ENCODE measurements around the gene AKNAD1. TPM values are rescaled to one million over a fixed set of nuclear protein-coding genes. Genes with fewer than 3 reads are reported as not detected.
"Not testable (repeated sequence)": the region's sequence is repeated elsewhere in the genome, so short reads cannot be mapped to it uniquely, and the experiment has no call there.

The AKNAD1 gene
- total and polyA plus RNA-seq, 2 of the 8 experiments (the other 6 are each of a cell fraction or from before 2014, with no cell fraction given): not detected

DNA sequence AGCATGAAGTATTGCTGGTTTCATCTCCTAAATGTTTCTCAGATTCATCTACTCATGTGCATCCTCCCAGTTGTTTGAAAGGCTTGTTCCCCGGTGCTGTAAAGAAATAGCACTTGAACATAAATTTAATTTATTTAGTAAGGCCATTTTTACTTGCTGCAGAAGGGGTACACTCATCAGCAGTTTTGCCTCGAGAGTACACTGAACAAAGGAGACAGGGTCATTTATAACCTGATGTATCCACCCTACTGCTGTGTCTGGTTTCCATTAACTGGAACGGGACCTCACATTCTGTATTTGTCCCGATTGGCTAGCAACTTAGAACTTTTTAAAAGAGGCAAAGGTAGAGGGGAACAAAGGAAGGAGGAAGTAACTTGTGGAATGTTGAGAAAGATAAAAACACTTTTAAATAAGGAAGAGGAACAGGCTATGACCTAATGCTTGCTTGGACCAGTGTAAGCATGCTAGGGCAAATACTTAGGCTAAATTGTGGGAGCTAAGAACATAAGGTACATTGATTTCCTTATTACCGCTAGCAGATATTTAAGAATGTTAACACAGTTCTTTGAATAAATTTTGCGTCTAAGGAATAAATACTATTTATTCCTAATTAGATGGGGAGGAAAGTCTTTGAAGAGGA lies 32.2 kb upstream of the AKNAD1 start:
- not testable (repeated sequence) for H3K4me3 ChIP-seq (ENCODE audit: extremely low read depth in 1 of 4, insufficient read depth in 2 of 4, low read depth in 3 of 4, low read length in 4 of 4); H2BK120ac ChIP-seq (replicated peaks; ENCODE audit: low read depth, low read length); H3K18ac ChIP-seq (ENCODE audit: extremely low read depth, low read length); H2AK5ac ChIP-seq (ENCODE audit: low read depth, low read length); H2BK15ac ChIP-seq (ENCODE audit: low read length); H2AFZ ChIP-seq (ENCODE audit: low read length); H3K4me2 ChIP-seq (ENCODE audit: insufficient read depth in 1 of 2, low read depth in 2 of 2, low read length in 2 of 2); H3K27me3 ChIP-seq (replicated peaks in 1 of 4; ENCODE audit: control insufficient read depth in 3 of 4, extremely low read depth in 1 of 4, insufficient read depth in 3 of 4, low read length in 3 of 4); H2BK12ac ChIP-seq (ENCODE audit: low read depth, low read length); H3K9me3 ChIP-seq (ENCODE audit: insufficient read depth in 2 of 2, low read depth in 1 of 2, low read length in 1 of 2); H3K14ac ChIP-seq (ENCODE audit: insufficient read length); H4K8ac ChIP-seq (ENCODE audit: extremely low read depth, insufficient read depth, low read length); H3K56ac ChIP-seq (replicated peaks; ENCODE audit: insufficient read length, low read depth, low read length); H4K5ac ChIP-seq (ENCODE audit: insufficient read length, low read depth, low read length); H3K9ac ChIP-seq (replicated peaks in 1 of 4; ENCODE audit: extremely low read depth in 1 of 4, low read depth in 3 of 4, low read length in 3 of 4); H3K79me2 ChIP-seq (ENCODE audit: control insufficient read depth in 1 of 2, insufficient read depth in 2 of 2, low read length in 2 of 2); H3K27ac ChIP-seq (ENCODE audit: low read depth, low read length); DNase-seq (ENCODE audit: low read depth in 1 of 2, low spot score in 2 of 2); FAIRE-seq; H3K4ac ChIP-seq (replicated peaks; ENCODE audit: insufficient read length, low read depth, low read length); H2BK5ac ChIP-seq (ENCODE audit: low read depth, low read length); H4K20me1 ChIP-seq (replicated peaks in 1 of 2; ENCODE audit: control insufficient read depth in 1 of 2, insufficient read depth in 2 of 2, low read length in 2 of 2); H3K23me2 ChIP-seq (ENCODE audit: low read depth, low read length); H3K36me3 ChIP-seq (ENCODE audit: control insufficient read depth in 2 of 4, insufficient read depth in 4 of 4, low read length in 3 of 4); H2BK20ac ChIP-seq (ENCODE audit: low read length); H3K23ac ChIP-seq (ENCODE audit: insufficient read length); H4K91ac ChIP-seq (replicated peaks; ENCODE audit: insufficient read length, low read length); H3K79me1 ChIP-seq (ENCODE audit: low read depth, low read length); H3K4me1 ChIP-seq (replicated peaks in 1 of 4; ENCODE audit: control insufficient read depth in 3 of 4, insufficient read depth in 4 of 4, low read length in 3 of 4)
- CTCF ChIA-PET (ENCODE audit: partially characterized antibody): interaction anchor here (0.7 to 1.3 kb wide), 5 partner anchors 9 to 62 kb away, joined by 3 to 6 read pairs (median 4); no protein-coding TSS in a partner anchor
- POLR2A ChIA-PET (ENCODE audit: partially characterized antibody): interaction anchor here (1.3 kb wide), 1 partner anchor 9 kb away, joined by 6 read pairs; no protein-coding TSS in a partner anchor
- WGBS, 2 experiments (ENCODE audit: extremely low coverage in 1 of 2, insufficient coverage in 1 of 2, insufficient read length in 1 of 2, insufficient replicate concordance in 2 of 2, low coverage in 1 of 2, low lambda C conversion rate in 2 of 2, missing lambda C conversion rate in 1 of 2): 89% methylated on average over 6 of the region's 6 CpGs; no CpG with 5 or more reads in 1 of the 2 experiments
